Activated CD8-positive, alpha-beta memory T cell treated with anti-CD3 and anti-CD28 coated beads for 36 hours (primary cell): ENCODE results near the gene TFRC. TPM values are rescaled to one million over a fixed set of nuclear protein-coding genes. Genes with fewer than 3 reads are reported as not detected.
"Not testable (repeated sequence)": the region's sequence is repeated elsewhere in the genome, so short reads cannot be mapped to it uniquely, and the experiment has no call there.

ENCODE experiments used
- CTCF ChIA-PET: fragments of 350-600 bp; sonication (Branson Sonifier 250); formaldehyde crosslinking; loops from one replicate; lab custom pipeline; 2021; ENCODE audit warnings: antibody characterized with exemption; lab: Charles Lee
- POLR2A ChIA-PET: fragments of 350-600 bp; sonication (Branson Sonifier 250); formaldehyde crosslinking; loops from one replicate; lab custom pipeline; 2021; ENCODE audit warnings: antibody characterized with exemption; lab: Charles Lee
- total RNA-seq, 2 experiments: library from RNA; stranded (reverse); gene quantifications; one replicate each; pipeline ENCODE4 v1.2.3, GENCODE V29; 2021

Gene TFRC
- 100 to 1,000 TPM; 775 to 779 TPM for total RNA-seq

- CTCF ChIA-PET: interaction anchor here (1.0 kb wide), 2 partner anchors 98 to 115 kb away, joined by 3 to 4 read pairs; no protein-coding TSS in a partner anchor
- POLR2A ChIA-PET: interaction anchor here (0.9 kb wide), 1 partner anchor 98 kb away, joined by 7 read pairs; no protein-coding TSS in a partner anchor
These were observed at the start of gene TFRC for GRCh38 chr3:196081834-196082618. Gene TFRC (minus strand): TSS chr3:196082090. CDS start chr3:196077099, 4,991 bp downstream.

GRCh38 chr3:196128172-196128843 is 46.4 kb upstream of the TFRC start:
- CTCF ChIA-PET: interaction anchor here (0.6 kb wide), 1 partner anchor 51 kb away, joined by 3 read pairs; no protein-coding TSS in a partner anchor
- POLR2A ChIA-PET: interaction anchor here (0.7 kb wide), 2 partner anchors 37 to 440 kb away, joined by 4 read pairs; partner anchors contain the start of genes FBXO45 and WDR53

- CTCF ChIA-PET: interaction anchor here (0.6 kb wide), 1 partner anchor 52 kb away, joined by 3 read pairs; no protein-coding TSS in a partner anchor
- POLR2A ChIA-PET: interaction anchor here (0.5 kb wide), 1 partner anchor 35 kb away, joined by 5 read pairs; no protein-coding TSS in a partner anchor
These were observed 45.6 kb upstream of the TFRC start for GRCh38 chr3:196127308-196128040.

GRCh38 chr3:196124608-196125007 is 42.7 kb upstream of the TFRC start:
- ChIA-PET CTCF (no interaction called here), POLR2A (no interaction called here)

- ChIA-PET POLR2A (no interaction called here), CTCF (no interaction called here)
These were observed 40.8 kb upstream of the TFRC start for GRCh38 chr3:196122688-196123046.

- CTCF ChIA-PET: no interaction called here
- POLR2A ChIA-PET: no interaction called here
These were observed 40.3 kb upstream of the TFRC start for GRCh38 chr3:196122021-196122687.

GRCh38 chr3:196121066-196121465 is 39.2 kb upstream of the TFRC start:
- CTCF ChIA-PET: interaction anchor here (0.7 kb wide), 1 partner anchor 9 kb away, joined by 5 read pairs; no protein-coding TSS in a partner anchor
- POLR2A ChIA-PET: interaction anchor here (0.6 kb wide), 1 partner anchor 52 kb away, joined by 7 read pairs; no protein-coding TSS in a partner anchor

GRCh38 chr3:196120291-196120951 is 38.5 kb upstream of the TFRC start:
- ChIA-PET POLR2A (interaction anchor here (0.6 kb wide), 1 partner anchor 51 kb away, joined by 7 read pairs; no protein-coding TSS in a partner anchor), CTCF (no interaction called here)

- CTCF ChIA-PET: interaction anchor here (1.2 kb wide), 1 partner anchor 16 kb away, joined by 3 read pairs; no protein-coding TSS in a partner anchor
- POLR2A ChIA-PET: interaction anchor here (0.6 kb wide), 1 partner anchor 64 kb away, joined by 3 read pairs; no protein-coding TSS in a partner anchor
These were observed 35.9 kb upstream of the TFRC start for GRCh38 chr3:196117809-196118208.

- POLR2A ChIA-PET: no interaction called here
- CTCF ChIA-PET: no interaction called here
These were observed 33.8 kb upstream of the TFRC start for GRCh38 chr3:196115678-196116083.

- ChIA-PET CTCF (interaction anchor here (1.2 to 1.5 kb wide), 4 partner anchors 9 to 417 kb away, joined by 3 to 5 read pairs (median 4); no protein-coding TSS in a partner anchor), POLR2A (interaction anchor here (0.6 to 0.9 kb wide), 2 partner anchors 55 to 409 kb away, joined by 3 read pairs; no protein-coding TSS in a partner anchor)
These were observed 30.1 kb upstream of the TFRC start for GRCh38 chr3:196111939-196112386.

GRCh38 chr3:196108075-196108743 is 26.3 kb upstream of the TFRC start:
- ChIA-PET POLR2A (no interaction called here), CTCF (no interaction called here)

GRCh38 chr3:196104707-196105106 is 22.8 kb upstream of the TFRC start:
- POLR2A ChIA-PET: not testable (repeated sequence)

GRCh38 chr3:196098365-196098980 is 16.6 kb upstream of the TFRC start:
- POLR2A ChIA-PET, CTCF ChIA-PET: not testable (repeated sequence)

More at GRCh38 chr3:196104707-196105106, 22.8 kb upstream of the TFRC start:
- CTCF ChIA-PET: interaction anchor here (0.7 to 1.1 kb wide), 2 partner anchors 13 to 21 kb away, joined by 3 read pairs; no protein-coding TSS in a partner anchor

GRCh38 chr3:196097373-196098154 is 15.7 kb upstream of the TFRC start:
- POLR2A ChIA-PET: no interaction called here
- CTCF ChIA-PET: no interaction called here

GRCh38 chr3:196096382-196096953 is 14.6 kb upstream of the TFRC start:
- POLR2A ChIA-PET: no interaction called here
- CTCF ChIA-PET: interaction anchor here (0.6 kb wide), 1 partner anchor 322 kb away, joined by 3 read pairs; no protein-coding TSS in a partner anchor
